ENCODE measurements around the gene RUSC2.
"Not testable (repeated sequence)": the region's sequence is repeated elsewhere in the genome, so short reads cannot be mapped to it uniquely, and the experiment has no call there.

RUSC2 gene

DNA sequence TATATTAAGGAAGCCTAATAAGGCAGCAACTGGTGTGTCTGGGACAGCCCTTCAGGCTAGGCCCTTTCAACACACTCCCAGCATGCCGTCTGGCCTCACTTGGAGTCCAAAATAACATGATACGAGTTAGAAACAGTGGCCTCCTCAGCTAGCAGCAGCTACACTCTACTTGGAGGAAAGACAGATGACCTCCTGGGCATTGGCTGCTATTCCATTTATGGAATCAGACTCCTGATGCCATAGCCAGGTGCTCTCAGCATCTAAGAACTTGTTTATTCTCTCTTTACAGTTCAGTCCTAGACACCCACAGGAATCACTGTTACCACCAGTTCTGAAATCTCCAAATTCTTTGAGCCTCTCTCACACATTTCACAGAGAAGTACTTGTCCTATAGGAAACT lies 31.8 kb downstream of the RUSC2 start:
- DNase-seq (ENCODE audit: low spot score) = no peak

DNA sequence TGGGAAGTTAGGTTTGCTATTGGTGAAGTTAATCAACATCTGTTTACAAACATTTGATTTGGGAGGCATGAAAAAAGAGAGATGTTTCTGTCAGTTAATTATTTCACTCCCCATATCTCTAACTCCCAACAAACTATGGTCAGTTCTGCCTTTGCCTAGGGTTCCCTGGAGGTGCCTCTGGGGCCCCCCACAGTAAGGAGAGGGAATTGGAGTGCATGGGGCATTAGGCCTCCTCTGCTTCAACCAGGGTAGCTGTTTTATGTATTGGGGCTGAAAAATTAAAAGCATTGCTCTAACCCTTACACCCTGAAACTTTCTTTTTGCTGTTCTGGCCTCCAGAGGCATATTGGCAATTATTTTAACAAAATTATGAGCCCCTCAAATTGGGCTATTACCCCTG lies 32.3 kb downstream of the RUSC2 start:
- DNase-seq (ENCODE audit: low spot score) = no peak

DNA sequence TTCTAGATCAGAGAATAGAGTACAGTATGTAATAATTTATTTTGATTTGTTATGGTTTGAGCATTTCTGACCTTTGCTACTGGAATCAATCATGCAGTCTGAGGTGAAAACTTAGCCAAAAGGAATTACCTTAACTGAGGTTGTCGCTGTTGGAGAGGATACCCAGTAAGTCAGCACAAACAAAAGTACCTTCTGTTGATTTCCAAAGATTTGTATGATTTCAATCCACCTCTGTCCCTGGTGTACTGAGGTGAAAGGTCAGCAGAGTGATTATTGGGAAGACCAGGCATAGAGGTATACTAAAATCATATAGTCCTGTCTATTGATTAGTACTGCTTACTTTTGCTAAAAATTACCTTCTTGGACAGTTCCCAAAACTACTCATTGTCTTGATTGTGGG lies 32.8 kb downstream of the RUSC2 start:
- DNase-seq (ENCODE audit: low spot score) = no peak

DNA sequence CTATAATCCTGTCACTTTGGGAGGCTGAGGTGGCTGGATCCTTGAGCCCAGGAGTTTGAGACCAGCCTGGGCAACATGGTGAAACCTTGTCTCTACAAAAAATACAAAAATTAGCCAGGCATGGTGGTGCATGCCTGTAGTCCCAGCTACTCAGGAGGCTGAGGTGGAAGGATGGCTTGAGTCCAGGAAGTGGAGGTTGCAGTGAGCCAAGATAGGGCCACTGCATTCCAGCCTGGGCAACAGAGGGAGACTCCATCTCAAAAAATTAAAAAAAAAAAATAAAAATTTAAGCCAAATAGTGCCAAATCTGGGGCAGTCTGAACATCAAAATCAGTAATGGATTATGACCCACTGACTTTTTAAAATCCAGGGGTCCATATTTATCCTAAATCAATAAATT lies 33.6 kb downstream of the RUSC2 start:
- not testable (repeated sequence) for DNase-seq (ENCODE audit: low spot score)

DNA sequence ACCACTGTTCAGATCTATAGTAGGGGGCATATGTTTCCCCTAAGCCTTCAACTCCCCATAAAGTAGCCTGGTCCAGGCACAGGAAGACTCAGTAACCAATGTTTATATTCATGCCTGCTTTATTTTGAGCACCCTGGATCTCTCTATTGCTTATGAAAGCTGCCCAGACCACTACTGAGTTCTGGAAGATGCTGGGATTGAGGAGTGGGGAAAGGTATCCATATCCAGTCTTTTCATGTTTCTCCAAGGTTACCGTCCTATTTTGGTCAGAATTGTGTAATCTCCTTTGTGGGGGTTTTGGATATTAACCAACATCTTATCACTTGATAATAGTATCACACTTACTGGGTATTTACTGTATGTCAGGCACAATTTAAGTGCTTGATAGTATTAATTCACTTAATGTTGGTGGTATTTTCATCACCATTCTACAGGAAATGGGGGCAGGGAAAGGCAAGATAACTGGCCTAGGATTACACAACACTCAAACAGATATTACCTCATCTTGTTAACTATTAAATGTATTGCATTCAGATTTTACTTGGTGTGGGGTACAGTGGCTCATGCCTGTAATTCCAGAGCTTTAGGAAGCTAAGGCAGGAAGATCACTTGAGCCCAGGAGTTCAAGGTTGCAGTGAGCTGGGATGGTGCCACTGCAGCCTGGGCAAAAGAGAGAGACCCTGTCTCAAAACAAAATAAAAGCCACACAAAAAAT lies 36.3 kb downstream of the RUSC2 start:
- DNase-seq (ENCODE audit: low spot score) = no peak

DNA sequence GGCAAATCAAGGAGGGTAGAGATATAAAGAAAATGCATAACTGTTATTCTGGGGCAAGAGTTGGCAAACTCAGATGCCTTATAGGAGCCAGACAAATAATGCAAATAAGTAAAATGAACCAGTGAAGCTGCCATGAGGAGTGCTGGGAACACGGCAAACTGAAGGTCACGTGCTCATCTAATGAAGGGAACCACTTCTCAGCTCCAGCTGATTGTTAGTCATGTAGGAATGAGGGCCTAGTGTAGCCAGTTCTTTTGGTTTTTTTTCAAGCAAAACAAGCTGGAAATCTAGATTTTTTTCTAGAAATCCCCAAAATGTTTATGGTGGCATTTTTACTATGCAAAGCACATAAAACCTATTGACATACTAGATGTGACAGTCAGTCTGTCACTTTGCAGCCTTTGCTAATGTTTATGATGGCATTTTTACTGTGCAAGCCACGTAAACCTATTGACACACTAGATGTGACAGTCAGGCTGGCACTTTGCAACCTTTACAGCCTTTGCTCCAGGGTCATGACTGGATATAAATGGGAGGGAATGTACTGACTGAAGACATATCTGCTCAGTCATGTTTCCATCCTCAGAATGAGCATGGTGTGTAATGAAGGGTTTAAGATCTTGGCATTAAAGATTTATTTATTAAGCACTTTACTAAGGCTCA lies 39.4 kb downstream of the RUSC2 start:
- no peak for DNase-seq (ENCODE audit: low spot score)

DNA sequence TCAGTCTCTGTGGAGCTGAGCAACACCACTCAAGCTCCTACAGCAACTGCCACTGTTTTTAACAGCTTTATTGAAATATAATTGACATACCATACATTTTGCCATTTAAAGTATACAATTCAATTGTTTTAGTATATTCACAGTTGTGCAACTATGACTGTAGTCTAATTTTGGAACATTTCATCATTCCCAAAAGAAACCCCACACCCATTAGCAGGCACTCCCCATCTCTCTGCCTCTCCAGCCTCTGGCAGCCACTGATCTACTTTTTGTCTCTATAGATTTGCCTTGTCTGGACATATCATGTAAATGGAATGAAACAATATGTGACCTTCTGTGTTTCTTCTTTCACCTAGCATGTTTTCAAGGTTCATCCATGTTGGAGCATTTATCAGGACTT lies 43.5 kb downstream of the RUSC2 start:
- no peak for DNase-seq (ENCODE audit: low spot score)

DNA sequence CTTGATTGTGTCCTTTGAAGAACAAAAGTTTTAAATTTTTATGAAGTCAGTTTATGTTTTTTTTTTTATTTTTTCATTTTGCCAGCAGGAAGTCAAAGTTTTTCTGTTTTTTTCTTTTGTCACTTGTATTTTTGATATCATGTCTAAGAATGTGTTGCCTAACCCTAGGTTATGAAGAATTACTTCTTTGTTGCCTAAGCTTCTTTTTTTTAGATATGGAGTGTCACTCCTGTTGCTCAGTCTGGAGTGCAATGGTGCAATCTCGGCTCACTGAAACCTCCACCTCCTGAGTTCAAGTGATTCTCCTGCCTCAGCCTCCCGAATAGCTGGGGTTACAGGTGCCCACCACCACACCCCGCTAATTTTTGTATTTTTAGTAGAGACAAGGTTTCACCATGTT lies 45.0 kb downstream of the RUSC2 start:
- DNase-seq (ENCODE audit: low spot score) = not testable (repeated sequence)

DNA sequence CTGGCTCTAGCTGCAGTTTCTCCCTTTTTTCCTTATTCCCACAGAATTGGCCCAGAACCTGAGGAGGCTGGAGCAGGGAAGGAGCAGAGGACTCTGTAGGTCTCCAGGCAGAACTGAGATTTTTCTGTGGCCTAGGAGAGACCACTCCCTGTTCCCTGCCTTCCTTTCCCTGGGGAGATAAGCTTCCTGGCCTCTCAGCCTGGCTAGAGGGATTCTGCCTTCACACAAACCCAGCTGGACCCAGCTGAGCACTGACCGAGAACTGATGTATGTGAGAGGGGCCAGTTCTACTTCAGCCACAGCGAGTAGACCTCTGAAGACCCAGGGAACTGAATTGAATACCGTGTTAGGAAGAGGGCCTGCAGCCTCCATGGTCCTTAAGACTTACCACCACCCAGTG lies 48.0 kb downstream of the RUSC2 start:
- no peak for DNase-seq (ENCODE audit: low spot score)

DNA sequence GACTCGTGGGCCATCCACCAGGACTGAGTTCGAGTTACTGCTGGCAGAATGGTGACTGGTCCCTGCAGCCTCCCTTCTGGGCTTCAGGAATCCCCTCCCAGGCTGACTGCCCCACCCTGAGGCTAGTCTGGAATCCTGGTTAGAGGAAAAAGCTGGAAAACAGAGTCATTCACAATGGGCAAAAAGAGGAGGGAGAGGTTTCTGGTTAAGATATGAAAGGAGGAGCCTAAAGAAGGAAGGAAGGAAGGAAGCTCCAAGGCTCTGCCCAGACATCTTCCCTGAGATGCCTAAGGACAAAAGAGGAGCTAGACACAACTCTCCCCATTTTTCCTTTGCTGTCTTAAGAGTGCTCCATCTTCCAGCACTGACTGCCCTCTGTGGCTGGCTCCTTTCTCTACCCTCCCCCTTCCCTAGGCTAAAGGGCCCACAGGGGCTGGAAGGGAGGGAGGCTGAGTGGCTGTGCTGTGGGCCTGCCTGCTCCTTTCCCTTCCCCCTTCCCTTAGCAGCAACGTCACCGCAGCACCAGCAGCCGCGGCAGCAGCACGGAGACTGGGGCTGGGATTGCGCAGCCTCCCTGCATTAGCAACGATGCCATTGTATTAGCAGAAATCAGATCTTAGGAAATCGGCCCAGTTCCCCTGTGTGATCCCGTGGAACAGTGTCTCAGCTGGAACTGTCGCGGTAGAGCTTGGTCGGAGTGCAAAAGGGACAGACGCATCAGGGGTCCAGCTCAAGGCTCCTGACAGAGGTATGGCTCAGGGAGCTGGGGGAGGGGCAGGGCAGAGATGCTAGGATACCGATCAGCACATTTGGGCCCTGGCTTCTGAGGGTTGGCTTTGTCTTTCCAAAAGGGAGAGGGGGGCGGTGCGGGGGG lies 48.7 kb downstream of the RUSC2 start:
- peak; percentile 85 for DNase-seq (ENCODE audit: low spot score)
